Endodermal cell (in vitro differentiated cells): Measurements from ENCODE around the gene ZBTB17. TPM values are rescaled to one million over a fixed set of nuclear protein-coding genes. Genes with fewer than 3 reads are reported as not detected.
A peak's percentile ranks its signal among the peaks of the same experiment; 100 is the strongest.

Experiments
- DNase-seq: peaks from one replicate; pipeline ENCODE4 v3.0.0-alpha.2; 2017
- H3K27ac ChIP-seq: 2 replicates; pipeline ENCODE4 v1.5.1; 2013; ENCODE audit warnings: mild to moderate bottlenecking, low read depth, low read length, moderate library complexity
- H3K27me3 ChIP-seq: 2 replicates; pipeline ENCODE4 v1.6.1; 2013; ENCODE audit warnings: mild to moderate bottlenecking, low read length, moderate library complexity; ENCODE audit not compliant: insufficient read depth, control insufficient read depth, poor library complexity, severe bottlenecking
- H3K36me3 ChIP-seq: 2 replicates; pipeline ENCODE4 v1.7.0; 2013; ENCODE audit warnings: mild to moderate bottlenecking, low read length, moderate library complexity; ENCODE audit not compliant: control insufficient read depth, insufficient read depth
- H3K4me1 ChIP-seq: one replicate; pipeline ENCODE4 v1.7.0; 2013; ENCODE audit warnings: low read length; ENCODE audit not compliant: control insufficient read depth, insufficient read depth
- H3K4me3 ChIP-seq: 2 replicates; pipeline ENCODE4 v1.5.1; 2013; ENCODE audit warnings: mild to moderate bottlenecking, low read length, moderate library complexity
- H3K9ac ChIP-seq: 2 replicates; pipeline ENCODE4 v1.6.1; 2013; ENCODE audit warnings: mild to moderate bottlenecking, low read length, moderate library complexity; ENCODE audit not compliant: poor library complexity, severe bottlenecking; ENCODE audit errors: extremely low read depth
- H3K9me3 ChIP-seq: 2 replicates; pipeline ENCODE4 v1.6.1; 2013; ENCODE audit warnings: mild to moderate bottlenecking, low read length, moderate library complexity; ENCODE audit not compliant: control insufficient read depth
- H3K27ac Mint-ChIP-seq: 2 replicates; pipeline ENCODE4 v1.8.0; 2020; ENCODE audit warnings: mixed read lengths
- H3K27me3 Mint-ChIP-seq: 2 replicates; pipeline ENCODE4 v1.8.0; 2021; ENCODE audit warnings: mild to moderate bottlenecking, mixed read lengths; ENCODE audit not compliant: insufficient read depth
- H3K36me3 Mint-ChIP-seq: 2 replicates; pipeline ENCODE4 v1.8.0; 2020; ENCODE audit warnings: low read depth, mixed read lengths
- H3K4me1 Mint-ChIP-seq: 2 replicates; pipeline ENCODE4 v1.8.0; 2020; ENCODE audit warnings: mixed read lengths
- H3K4me3 Mint-ChIP-seq: 2 replicates; pipeline ENCODE4 v1.8.0; 2020; ENCODE audit warnings: mild to moderate bottlenecking, moderate library complexity, mixed read lengths
- H3K9me3 Mint-ChIP-seq: 2 replicates; pipeline ENCODE4 v1.8.0; 2020; ENCODE audit warnings: mild to moderate bottlenecking, mixed read lengths
- CTCF ChIP-seq: fragments of 200-600 bp; sonication (generic); conservative IDR thresholded peaks from 2 replicates; pipeline ENCODE4 v1.5.0; 2021; ENCODE audit warnings: antibody characterized with exemption, mild to moderate bottlenecking
- WGBS, 2 experiments: methylation state at CpG; one replicate each; pipeline versions ENCODE4 v1.1.5 to v1.1.7; 2013; ENCODE audit warnings: missing lambda C conversion rate in 2 of 2, mixed read lengths in 1 of 2; ENCODE audit not compliant: insufficient coverage in 1 of 2, insufficient read length in 1 of 2; 5-methylcytosine and 5-hydroxymethylcytosine counted together
- total RNA-seq, 2 donors: library from RNA; stranded (reverse); fragmentation: NEBNext Ultra II Directional in 1 of 2; extraction: Animal tissue kit (Norgen Biotek cat#: 25700) in 1 of 2; gene quantifications; 2 replicates in 1 of 2; 3 replicates in 1 of 2; pipeline ENCODE4 v1.2.1, GENCODE V29; 2021

The ZBTB17 gene
- total RNA-seq, 2 donors from 2014 or later: 28.0 to 31.7 TPM

- no peaks in the 10 kb centered on the region for H3K27me3 ChIP-seq
- H3K9me3 Mint-ChIP-seq: no peaks in the 10 kb centered on the region
- H3K4me3 Mint-ChIP-seq: no peak overlapping the region
- H3K27me3 Mint-ChIP-seq: no peaks in the 10 kb centered on the region
- peak overlapping the region; percentile 27 for H3K27ac Mint-ChIP-seq
- no peaks in the 10 kb centered on the region for H3K4me1 ChIP-seq
- peak; percentile 41 for DNase-seq
- peaks cover 10% of the 10 kb centered on the region for H3K4me1 Mint-ChIP-seq
- H3K9ac ChIP-seq: no peak overlapping the region
- H3K36me3 ChIP-seq: peaks cover 72% of the 10 kb centered on the region
- H3K27ac ChIP-seq: no peak overlapping the region
- H3K9me3 ChIP-seq: no peaks in the 10 kb centered on the region
- peaks cover 66% of the 10 kb centered on the region for H3K36me3 Mint-ChIP-seq
- no peak for TF ChIP-seq CTCF
- H3K4me3 ChIP-seq: no peak overlapping the region
- 94 to 98% methylated on average over 8 of the region's 8 CpGs for WGBS, 2 experiments
These were observed 37.2 kb downstream of the ZBTB17 start for GRCh38 chr1:15938628-15939161.

- Mint-ChIP-seq H3K27ac (peak overlapping the region; percentile 93), H3K36me3 (peaks cover 69% of the 10 kb centered on the region), H3K4me1 (peaks cover 10% of the 10 kb centered on the region), H3K9me3 (no peaks in the 10 kb centered on the region), H3K4me3 (no peak overlapping the region), H3K27me3 (no peaks in the 10 kb centered on the region)
- Histone ChIP-seq H3K9me3 (no peaks in the 10 kb centered on the region), H3K9ac (no peak overlapping the region), H3K36me3 (peaks cover 77% of the 10 kb centered on the region), H3K4me3 (no peak overlapping the region), H3K4me1 (no peaks in the 10 kb centered on the region), H3K27me3 (no peaks in the 10 kb centered on the region), H3K27ac (no peak overlapping the region)
- 80 to 88% methylated on average over 11 to 14 of the region's 14 CpGs for WGBS, 2 experiments
- DNase-seq: peak; percentile 85
- peak; percentile 71 for TF ChIP-seq CTCF
These were observed 38.2 kb downstream of the ZBTB17 start for GRCh38 chr1:15937706-15938168.

GRCh38 chr1:15937146-15937545 lies 38.8 kb downstream of the ZBTB17 start:
- peaks cover 81% of the 10 kb centered on the region for H3K36me3 ChIP-seq
- Mint-ChIP-seq H3K36me3 (peaks cover 70% of the 10 kb centered on the region), H3K27me3 (no peaks in the 10 kb centered on the region), H3K9me3 (no peaks in the 10 kb centered on the region), H3K4me3 (no peak overlapping the region), H3K27ac (peak overlapping the region; percentile 93), H3K4me1 (peaks cover 10% of the 10 kb centered on the region)
- no peak overlapping the region for H3K27ac ChIP-seq
- H3K9me3 ChIP-seq: no peaks in the 10 kb centered on the region
- H3K4me1 ChIP-seq: no peaks in the 10 kb centered on the region
- H3K4me3 ChIP-seq: no peak overlapping the region
- 89 to 93% methylated on average over 3 to 7 of the region's 7 CpGs for WGBS, 2 experiments
- H3K27me3 ChIP-seq: no peaks in the 10 kb centered on the region
- H3K9ac ChIP-seq: no peak overlapping the region
- no peak for TF ChIP-seq CTCF
- peak; percentile 57 for DNase-seq
